SK-N-SH (cell line): ENCODE measurements around the gene CDC42SE2. TPM values are rescaled to one million over a fixed set of nuclear protein-coding genes. Genes with fewer than 3 reads are reported as not detected.

Source experiments
- CTCF ChIA-PET: fragments of 300-600, 350-600 bp; formaldehyde crosslinking; extraction: SDS; loops from one replicate; lab custom pipeline; 2021; lab: Yijun Ruan, JAX
- POLR2A ChIA-PET: fragments of 350-600 bp; sonication (Branson Sonifier 250); formaldehyde crosslinking; extraction: SDS; loops from one replicate; lab custom pipeline; 2020; ENCODE audit warnings: antibody characterized with exemption, inconsistent platforms; lab: Yijun Ruan, JAX
- DNase-seq: peaks from one replicate; pipeline ENCODE4 v3.0.0; 2012
- H2AFZ ChIP-seq: fragments of 200-600 bp; sonication (generic); 2 replicates; pipeline ENCODE4 v1.8.1; 2016; ENCODE audit warnings: antibody characterized with exemption, mild to moderate bottlenecking, low read depth
- H3F3A ChIP-seq: fragments of 200-600 bp; sonication (generic); replicated peaks from 2 replicates; pipeline ENCODE3; 2016; ENCODE audit warnings: antibody characterized with exemption, mild to moderate bottlenecking; ENCODE audit not compliant: insufficient read depth
- H3K27ac ChIP-seq, 2 experiments: fragments of 200-500 bp in 1 of 2; fragments of 200-600 bp in 1 of 2; sonication (Bioruptor generic) in 1 of 2; sonication (generic), shearing (Covaris generic) in 1 of 2; 2 replicates each; pipeline versions ENCODE4 v1.5.1 to v1.6.1; 2014 to 2016; ENCODE audit warnings: low read depth in 2 of 2, inconsistent platforms in 1 of 2, low read length in 1 of 2, mild to moderate bottlenecking in 1 of 2, mixed read lengths in 1 of 2
- H3K27me3 ChIP-seq: fragments of 200-600 bp; sonication (generic), shearing (Covaris generic); 2 replicates; pipeline ENCODE4 v1.6.1; 2016; ENCODE audit warnings: mixed run types; ENCODE audit not compliant: insufficient read depth
- H3K36me3 ChIP-seq, 2 experiments: fragments of 200-500 bp in 1 of 2; fragments of 200-600 bp in 1 of 2; sonication (Bioruptor generic) in 1 of 2; sonication (generic) in 1 of 2; replicated peaks in 1 of 2; 2 replicates each; pipeline versions ENCODE3 to v1.5.1; 2014 to 2016; ENCODE audit warnings: low read length in 1 of 2, mild to moderate bottlenecking in 1 of 2; ENCODE audit not compliant: insufficient read depth in 2 of 2, control insufficient read depth in 1 of 2
- H3K4me1 ChIP-seq, 2 experiments: fragments of 200-500 bp in 1 of 2; fragments of 200-600 bp in 1 of 2; sonication (Bioruptor generic) in 1 of 2; sonication (generic), shearing (Covaris generic) in 1 of 2; 2 replicates each; pipeline versions ENCODE4 v1.5.1 to v1.6.1; 2014 to 2016; ENCODE audit warnings: low read depth in 1 of 2, low read length in 1 of 2, mixed run types in 1 of 2; ENCODE audit not compliant: insufficient read depth in 2 of 2, control insufficient read depth in 1 of 2
- H3K4me2 ChIP-seq: fragments of 200-600 bp; sonication (generic), shearing (Covaris generic); 2 replicates; pipeline ENCODE4 v1.6.1; 2017; ENCODE audit warnings: mixed run types
- H3K4me3 ChIP-seq, 2 experiments: fragments of 200-500 bp in 1 of 2; fragments of 200-600 bp in 1 of 2; sonication (Bioruptor generic) in 1 of 2; sonication (generic), shearing (Covaris generic) in 1 of 2; 2 replicates each; pipeline versions ENCODE4 v1.5.1 to v1.8.1; 2014 to 2016; ENCODE audit warnings: low read depth in 2 of 2, inconsistent platforms in 1 of 2, low read length in 1 of 2, mild to moderate bottlenecking in 1 of 2, mixed read lengths in 1 of 2, moderate library complexity in 1 of 2
- H3K79me2 ChIP-seq: fragments of 200-600 bp; sonication (generic); 2 replicates; pipeline ENCODE4 v1.8.1; 2017; ENCODE audit warnings: mild to moderate bottlenecking; ENCODE audit not compliant: insufficient read depth
- H3K9ac ChIP-seq: fragments of 200-600 bp; sonication (generic); 2 replicates; pipeline ENCODE4 v1.6.1; 2017; ENCODE audit warnings: mixed run types
- H3K9me2 ChIP-seq: fragments of 200-600 bp; sonication (generic); 2 replicates; pipeline ENCODE4 v1.6.1; 2017; ENCODE audit warnings: mixed run types
- H3K9me3 ChIP-seq: fragments of 200-600 bp; sonication (generic); 2 replicates; pipeline ENCODE4 v1.6.1; 2017; ENCODE audit warnings: mixed run types, mild to moderate bottlenecking, moderate library complexity
- H4K20me1 ChIP-seq: fragments of 200-600 bp; sonication (generic); 2 replicates; pipeline ENCODE4 v1.6.1; 2017; ENCODE audit warnings: mild to moderate bottlenecking, mixed run types; ENCODE audit not compliant: insufficient read depth
- CHD2 ChIP-seq: fragments of 150-350 bp; IDR thresholded peaks from 2 replicates; pipeline ENCODE4 v1.6.1; 2018; ENCODE audit warnings: low read length; ENCODE audit not compliant: partially characterized antibody
- CTCF ChIP-seq: fragments of 200-600 bp; sonication (generic); IDR thresholded peaks from 2 replicates; pipeline ENCODE4 v1.6.1; 2017; ENCODE audit warnings: antibody characterized with exemption, mild to moderate bottlenecking, moderate library complexity
- FOSL2 ChIP-seq: IDR thresholded peaks from 2 replicates; pipeline ENCODE4 v1.4.0; 2012; ENCODE audit warnings: low read depth, mild to moderate bottlenecking, moderate library complexity, borderline replicate concordance
- FOXJ3 ChIP-seq: sonication (generic); formaldehyde crosslinking; IDR thresholded peaks from 2 replicates; pipeline ENCODE4 v1.5.1; 2020; ENCODE audit warnings: mild to moderate bottlenecking, missing genetic modification reagents
- FOXM1 ChIP-seq: IDR thresholded peaks from 2 replicates; pipeline ENCODE4 v1.4.0; 2012; ENCODE audit warnings: low read depth, mild to moderate bottlenecking
- GABPA ChIP-seq: IDR thresholded peaks from 2 replicates; pipeline ENCODE4 v1.4.0; 2012; ENCODE audit warnings: low read depth, mild to moderate bottlenecking
- JUND ChIP-seq: IDR thresholded peaks from 2 replicates; pipeline ENCODE4 v1.4.0; 2012
- MEF2A ChIP-seq: IDR thresholded peaks from 2 replicates; pipeline ENCODE4 v1.4.0; 2012; ENCODE audit warnings: low read depth, borderline replicate concordance
- NFIC ChIP-seq: IDR thresholded peaks from 2 replicates; pipeline ENCODE4 v1.4.0; 2012; ENCODE audit warnings: borderline replicate concordance
- RFX5 ChIP-seq: IDR thresholded peaks from 2 replicates; pipeline ENCODE4 v1.6.1; 2012; ENCODE audit warnings: mild to moderate bottlenecking, improper control_type of control experiment, low read length
- RXRA ChIP-seq: IDR thresholded peaks from 2 replicates; pipeline ENCODE4 v1.4.0; 2012; ENCODE audit warnings: low read depth, mild to moderate bottlenecking, borderline replicate concordance
- SIN3A ChIP-seq: IDR thresholded peaks from 2 replicates; pipeline ENCODE4 v1.6.1; 2012; ENCODE audit warnings: low read depth, mild to moderate bottlenecking, low read length, moderate library complexity, borderline replicate concordance
- SMC3 ChIP-seq: IDR thresholded peaks from 2 replicates; pipeline ENCODE4 v1.6.1; 2012; ENCODE audit warnings: low read depth, low read length, improper control_type of control experiment
- TEAD4 ChIP-seq: IDR thresholded peaks from 2 replicates; pipeline ENCODE4 v1.4.0; 2012; ENCODE audit warnings: mild to moderate bottlenecking, borderline replicate concordance; ENCODE audit not compliant: insufficient read depth
- WGBS: methylation state at CpG from one replicate; pipeline ENCODE4 v1.1.6; 2017; ENCODE audit warnings: low lambda C conversion rate; 5-methylcytosine and 5-hydroxymethylcytosine counted together
- polyA plus RNA-seq, 3 experiments: library from polyadenylated mRNA; depleted of rRNA; stranded (reverse); fragments of >200 nt; gene quantifications; 2 replicates each; pipeline ENCODE4 v1.2.3, GENCODE V29; 2012
- TF ChIP-seq, protein P1 (sequence below): IDR thresholded peaks from 2 replicates; pipeline ENCODE4 v1.4.0; 2012; ENCODE audit warnings: low read depth, borderline replicate concordance
- TF ChIP-seq, protein P2 (sequence below): IDR thresholded peaks from 2 replicates; pipeline ENCODE4 v1.4.0; 2012; ENCODE audit warnings: low read depth, borderline replicate concordance
- TF ChIP-seq, protein P3 (sequence below): IDR thresholded peaks from 2 replicates; pipeline ENCODE4 v1.6.1; 2012; ENCODE audit warnings: mild to moderate bottlenecking, low read depth, low read length, moderate library complexity

The CDC42SE2 gene
- polyA plus RNA-seq, 1 of the 3 experiments (the other 2 are of a cell fraction), result 8.6 TPM

GRCh38 chr5:131406975-131407638, 143.3 kb downstream of the CDC42SE2 start:
- H3K36me3 ChIP-seq, result peaks cover 8 to 31% of the 10 kb centered on the region in 2 experiments
- POLR2A ChIA-PET, result no interaction called here
- no peak overlapping the region for H3K27ac ChIP-seq
- H3F3A ChIP-seq, result no peaks in the 10 kb centered on the region
- H3K4me2 ChIP-seq, result no peak overlapping the region
- no peak for TF ChIP-seq SMC3
- TF ChIP-seq, protein P1, sequence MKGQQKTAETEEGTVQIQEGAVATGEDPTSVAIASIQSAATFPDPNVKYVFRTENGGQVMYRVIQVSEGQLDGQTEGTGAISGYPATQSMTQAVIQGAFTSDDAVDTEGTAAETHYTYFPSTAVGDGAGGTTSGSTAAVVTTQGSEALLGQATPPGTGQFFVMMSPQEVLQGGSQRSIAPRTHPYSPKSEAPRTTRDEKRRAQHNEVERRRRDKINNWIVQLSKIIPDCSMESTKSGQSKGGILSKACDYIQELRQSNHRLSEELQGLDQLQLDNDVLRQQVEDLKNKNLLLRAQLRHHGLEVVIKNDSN, result no peak
- no peak for TF ChIP-seq NFIC
- TF ChIP-seq FOSL2, result no peak
- TF ChIP-seq FOXM1, result no peak
- TF ChIP-seq MEF2A, result no peak
- TF ChIP-seq CHD2, result no peak
- no peak for TF ChIP-seq FOXJ3 (CRISPR knock-in tag)
- no peak for TF ChIP-seq RXRA
- TF ChIP-seq, protein P2, sequence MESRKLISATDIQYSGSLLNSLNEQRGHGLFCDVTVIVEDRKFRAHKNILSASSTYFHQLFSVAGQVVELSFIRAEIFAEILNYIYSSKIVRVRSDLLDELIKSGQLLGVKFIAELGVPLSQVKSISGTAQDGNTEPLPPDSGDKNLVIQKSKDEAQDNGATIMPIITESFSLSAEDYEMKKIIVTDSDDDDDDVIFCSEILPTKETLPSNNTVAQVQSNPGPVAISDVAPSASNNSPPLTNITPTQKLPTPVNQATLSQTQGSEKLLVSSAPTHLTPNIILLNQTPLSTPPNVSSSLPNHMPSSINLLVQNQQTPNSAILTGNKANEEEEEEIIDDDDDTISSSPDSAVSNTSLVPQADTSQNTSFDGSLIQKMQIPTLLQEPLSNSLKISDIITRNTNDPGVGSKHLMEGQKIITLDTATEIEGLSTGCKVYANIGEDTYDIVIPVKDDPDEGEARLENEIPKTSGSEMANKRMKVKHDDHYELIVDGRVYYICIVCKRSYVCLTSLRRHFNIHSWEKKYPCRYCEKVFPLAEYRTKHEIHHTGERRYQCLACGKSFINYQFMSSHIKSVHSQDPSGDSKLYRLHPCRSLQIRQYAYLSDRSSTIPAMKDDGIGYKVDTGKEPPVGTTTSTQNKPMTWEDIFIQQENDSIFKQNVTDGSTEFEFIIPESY, result no peak
- TF ChIP-seq GABPA, result no peak
- TF ChIP-seq TEAD4, result no peak
- TF ChIP-seq, all 33 proteins: peak for 0
- H3K4me1 ChIP-seq, result no peaks in the 10 kb centered on the region
- H3K4me3 ChIP-seq, result no peak overlapping the region
- H3K9me3 ChIP-seq, result peaks cover 15% of the 10 kb centered on the region
- no peak overlapping the region for H3K9ac ChIP-seq
- DNase-seq, result no peak
- no peak overlapping the region for H2AFZ ChIP-seq
- no peaks in the 10 kb centered on the region for H3K27me3 ChIP-seq
- H3K79me2 ChIP-seq, result no peaks in the 10 kb centered on the region
- H4K20me1 ChIP-seq, result no peaks in the 10 kb centered on the region
- CTCF ChIA-PET, result interaction anchor here (1.4 kb wide), 1 partner anchor 11 kb away, joined by 3 read pairs; no protein-coding TSS in a partner anchor
- over 99% methylated on average over 6 of the region's 6 CpGs for whole genome bisulfite sequencing
- no peaks in the 10 kb centered on the region for H3K9me2 ChIP-seq

DNA sequence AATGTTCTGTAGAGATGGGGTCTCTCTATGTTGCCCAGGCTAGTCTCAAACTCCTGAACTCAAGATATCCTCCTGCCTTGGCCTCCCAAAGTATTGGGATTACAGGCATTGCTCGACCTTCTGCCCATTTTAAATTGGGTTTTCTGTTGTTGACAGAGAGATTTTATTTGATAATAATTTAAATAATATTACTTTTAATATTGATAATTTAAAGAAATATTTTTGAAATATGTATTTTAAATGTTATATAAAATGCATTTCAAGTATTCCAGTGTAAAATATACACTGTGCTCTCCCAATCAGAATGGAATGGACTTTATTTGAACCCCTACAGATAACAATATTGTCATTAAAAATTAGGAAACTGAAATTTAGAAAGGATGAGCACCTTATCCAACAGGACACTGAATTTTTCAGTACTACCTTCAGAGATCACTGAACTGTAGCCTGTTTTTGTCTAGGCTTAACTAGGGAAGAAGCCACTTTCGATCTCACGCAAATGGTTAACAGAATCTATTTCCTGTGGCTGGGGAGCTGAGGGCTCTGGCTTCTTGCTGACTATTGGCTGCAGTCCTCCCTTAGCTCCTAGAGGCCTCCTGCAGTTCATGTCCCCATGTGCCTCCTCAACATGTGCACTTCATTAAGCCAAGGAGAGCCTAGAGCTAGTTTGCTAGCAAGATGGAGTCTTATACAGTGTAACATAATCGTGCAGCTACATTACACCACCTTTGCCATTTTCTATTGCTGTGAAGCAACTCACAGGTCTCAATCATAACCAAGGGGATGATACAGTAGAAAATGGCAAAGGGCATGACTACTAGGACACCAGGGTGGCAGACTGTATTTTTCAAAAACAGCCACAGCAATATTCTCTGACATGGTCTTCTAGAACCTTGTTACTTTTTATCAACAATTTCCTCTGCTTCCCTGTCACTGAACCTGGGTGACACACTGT, 150.0 kb downstream of the CDC42SE2 start:
- H3K9me2 ChIP-seq, result no peaks in the 10 kb centered on the region
- peaks cover 4% of the 10 kb centered on the region for H3F3A ChIP-seq
- H3K4me3 ChIP-seq, result no peak overlapping the region
- CTCF ChIA-PET, result interaction anchor here (0.8 to 2.6 kb wide), 2 partner anchors 9 to 543 kb away, joined by 4 to 11 read pairs; no protein-coding TSS in a partner anchor
- no peak for DNase-seq
- H3K27ac ChIP-seq, result no peak overlapping the region; a peak in 1 of 4 replicates
- no peaks in the 10 kb centered on the region for H4K20me1 ChIP-seq
- peaks cover 0 to 2% of the 10 kb centered on the region in 2 experiments; a peak in 1 of 4 replicates for H3K4me1 ChIP-seq
- no peaks in the 10 kb centered on the region for H3K79me2 ChIP-seq
- POLR2A ChIA-PET, result no interaction called here
- no peaks in the 10 kb centered on the region for H3K9me3 ChIP-seq
- peaks cover 0 to 9% of the 10 kb centered on the region in 2 experiments for H3K36me3 ChIP-seq
- H2AFZ ChIP-seq, result no peak overlapping the region
- no peaks in the 10 kb centered on the region for H3K27me3 ChIP-seq
- WGBS, result 84% methylated on average over 4 of the region's 4 CpGs
- H3K4me2 ChIP-seq, result no peak overlapping the region
- no peak overlapping the region for H3K9ac ChIP-seq
- TF ChIP-seq CHD2 (no peak), SIN3A (no peak), TEAD4 (no peak), RFX5 (no peak), JUND (no peak), CTCF (no peak)
- TF ChIP-seq, protein P3, sequence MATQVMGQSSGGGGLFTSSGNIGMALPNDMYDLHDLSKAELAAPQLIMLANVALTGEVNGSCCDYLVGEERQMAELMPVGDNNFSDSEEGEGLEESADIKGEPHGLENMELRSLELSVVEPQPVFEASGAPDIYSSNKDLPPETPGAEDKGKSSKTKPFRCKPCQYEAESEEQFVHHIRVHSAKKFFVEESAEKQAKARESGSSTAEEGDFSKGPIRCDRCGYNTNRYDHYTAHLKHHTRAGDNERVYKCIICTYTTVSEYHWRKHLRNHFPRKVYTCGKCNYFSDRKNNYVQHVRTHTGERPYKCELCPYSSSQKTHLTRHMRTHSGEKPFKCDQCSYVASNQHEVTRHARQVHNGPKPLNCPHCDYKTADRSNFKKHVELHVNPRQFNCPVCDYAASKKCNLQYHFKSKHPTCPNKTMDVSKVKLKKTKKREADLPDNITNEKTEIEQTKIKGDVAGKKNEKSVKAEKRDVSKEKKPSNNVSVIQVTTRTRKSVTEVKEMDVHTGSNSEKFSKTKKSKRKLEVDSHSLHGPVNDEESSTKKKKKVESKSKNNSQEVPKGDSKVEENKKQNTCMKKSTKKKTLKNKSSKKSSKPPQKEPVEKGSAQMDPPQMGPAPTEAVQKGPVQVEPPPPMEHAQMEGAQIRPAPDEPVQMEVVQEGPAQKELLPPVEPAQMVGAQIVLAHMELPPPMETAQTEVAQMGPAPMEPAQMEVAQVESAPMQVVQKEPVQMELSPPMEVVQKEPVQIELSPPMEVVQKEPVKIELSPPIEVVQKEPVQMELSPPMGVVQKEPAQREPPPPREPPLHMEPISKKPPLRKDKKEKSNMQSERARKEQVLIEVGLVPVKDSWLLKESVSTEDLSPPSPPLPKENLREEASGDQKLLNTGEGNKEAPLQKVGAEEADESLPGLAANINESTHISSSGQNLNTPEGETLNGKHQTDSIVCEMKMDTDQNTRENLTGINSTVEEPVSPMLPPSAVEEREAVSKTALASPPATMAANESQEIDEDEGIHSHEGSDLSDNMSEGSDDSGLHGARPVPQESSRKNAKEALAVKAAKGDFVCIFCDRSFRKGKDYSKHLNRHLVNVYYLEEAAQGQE, result no peak
